B cell (primary cell): ENCODE data around the gene MMS22L. TPM values are rescaled to one million over a fixed set of nuclear protein-coding genes. Genes with fewer than 3 reads are reported as not detected.

ENCODE experiments used
- ATAC-seq: fragments of 200-7000 bp; cut with Tn5 transposase; one replicate; pipeline ENCODE4 v1.10.0; 2021; ENCODE audit warnings: low read depth, mild to moderate bottlenecking, moderate number of reproducible peaks, moderate library complexity
- CTCF ChIA-PET: fragments of 350-600 bp; sonication (Branson Sonifier 250); formaldehyde crosslinking; loops from one replicate; lab custom pipeline; 2021; ENCODE audit warnings: antibody characterized with exemption, inconsistent platforms; lab: Charles Lee
- POLR2A ChIA-PET: fragments of 350-600 bp; sonication (Branson Sonifier 250); formaldehyde crosslinking; loops from one replicate; lab custom pipeline; 2021; ENCODE audit warnings: antibody characterized with exemption; lab: Charles Lee
- DNase-seq: peaks from one replicate; pipeline ENCODE4 v3.0.0; 2013
- H2AFZ ChIP-seq: 2 replicates; pipeline ENCODE4 v1.6.1; 2012; ENCODE audit warnings: mild to moderate bottlenecking, low read depth, low read length; ENCODE audit not compliant: insufficient read depth, poor library complexity, severe bottlenecking
- H3K27ac ChIP-seq, 2 donors: 1 replicate in 1 of 2; 2 replicates in 1 of 2; pipeline ENCODE4 v1.5.1; 2012 to 2013; ENCODE audit warnings: low read length in 2 of 2, mild to moderate bottlenecking in 2 of 2, moderate library complexity in 1 of 2
- H3K27me3 ChIP-seq, 4 experiments: fragments of 200-600 bp in 1 of 4; sonication (generic) in 1 of 4; replicated peaks in 1 of 4; 1 replicate in 2 of 4; 2 replicates in 2 of 4; pipeline versions ENCODE4 v1.6.1 to v1.7.0; 2013 to 2016; ENCODE audit warnings: low read length in 3 of 4, mild to moderate bottlenecking in 2 of 4, mixed read lengths in 1 of 4, moderate library complexity in 1 of 4; ENCODE audit not compliant: insufficient read depth in 4 of 4, control insufficient read depth in 3 of 4; ENCODE audit errors: control extremely low read depth in 1 of 4
- H3K36me3 ChIP-seq, 2 experiments: replicated peaks in 1 of 2; 1 replicate in 1 of 2; 2 replicates in 1 of 2; pipeline versions ENCODE4 v1.6.1 to v1.7.1; 2013; ENCODE audit warnings: low read length in 1 of 2; ENCODE audit not compliant: insufficient read depth in 2 of 2, control insufficient read depth in 1 of 2; ENCODE audit errors: control extremely low read depth in 1 of 2, extremely low read depth in 1 of 2
- H3K4me1 ChIP-seq, 2 donors: fragments of 200-600 bp in 1 of 2; sonication (generic) in 1 of 2; 1 replicate in 1 of 2; 2 replicates in 1 of 2; pipeline versions ENCODE4 v1.5.1 to v1.6.1; 2013 to 2017; ENCODE audit warnings: low read length in 2 of 2; ENCODE audit not compliant: control insufficient read depth in 2 of 2, insufficient read depth in 2 of 2
- H3K4me2 ChIP-seq: replicated peaks from 2 replicates; pipeline ENCODE3; 2012; ENCODE audit warnings: mild to moderate bottlenecking, low read depth, low read length; ENCODE audit not compliant: poor library complexity, severe bottlenecking
- H3K4me3 ChIP-seq, 5 experiments: fragments of 200-600 bp in 1 of 5; sonication (generic) in 1 of 5; 1 replicate in 3 of 5; 2 replicates in 2 of 5; pipeline versions ENCODE4 v1.5.1 to v1.7.0; 2011 to 2016; ENCODE audit warnings: low read length in 4 of 5, mild to moderate bottlenecking in 4 of 5, low read depth in 2 of 5, control low read depth in 1 of 5, moderate library complexity in 1 of 5; ENCODE audit not compliant: insufficient read depth in 1 of 5; ENCODE audit errors: control extremely low read depth in 1 of 5, extremely low read depth in 1 of 5
- H3K79me2 ChIP-seq: fragments of 200-600 bp; sonication (generic); one replicate; pipeline ENCODE4 v1.6.0; 2016; ENCODE audit warnings: low read length; ENCODE audit not compliant: control insufficient read depth, insufficient read depth
- H3K9ac ChIP-seq: fragments of 200-600 bp; sonication (generic); 2 replicates; pipeline ENCODE4 v1.6.1; 2017; ENCODE audit warnings: mild to moderate bottlenecking, low read length, moderate library complexity
- H3K9me3 ChIP-seq, 3 donors: one replicate each; pipeline versions ENCODE4 v1.6.1 to v1.7.1; 2013; ENCODE audit warnings: low read length in 2 of 3; ENCODE audit not compliant: control insufficient read depth in 2 of 3, insufficient read depth in 1 of 3; ENCODE audit errors: control extremely low read depth in 1 of 3
- H4K20me1 ChIP-seq: 2 replicates; pipeline ENCODE4 v1.6.0; 2012; ENCODE audit warnings: mild to moderate bottlenecking, low read length; ENCODE audit not compliant: insufficient read depth, control insufficient read depth, poor library complexity, severe bottlenecking
- H3K27ac Mint-ChIP-seq: one replicate; pipeline ENCODE4 v1.8.0; 2021; ENCODE audit warnings: mixed read lengths
- H3K27me3 Mint-ChIP-seq: one replicate; pipeline ENCODE4 v1.8.0; 2021; ENCODE audit warnings: mixed read lengths
- H3K4me1 Mint-ChIP-seq: one replicate; pipeline ENCODE4 v1.8.0; 2021; ENCODE audit warnings: mixed read lengths
- H3K4me3 Mint-ChIP-seq: one replicate; pipeline ENCODE4 v1.8.0; 2021; ENCODE audit warnings: mixed read lengths
- H3K9me3 Mint-ChIP-seq: one replicate; pipeline ENCODE4 v1.8.0; 2022; ENCODE audit warnings: mixed read lengths; ENCODE audit not compliant: insufficient read depth
- EZH2 ChIP-seq: IDR thresholded peaks from 2 replicates; pipeline ENCODE4 v1.6.1; 2012; ENCODE audit warnings: borderline replicate concordance, low read depth, mild to moderate bottlenecking, moderate library complexity, low read length; ENCODE audit not compliant: insufficient read depth, poor library complexity, severe bottlenecking
- WGBS: methylation state at CpG from one replicate; pipeline ENCODE4 v1.1.5; 2013; ENCODE audit warnings: missing lambda C conversion rate; ENCODE audit not compliant: insufficient coverage; 5-methylcytosine and 5-hydroxymethylcytosine counted together
- intact Hi-C: fragments of 100-400 bp; cut with micrococcal nuclease; formaldehyde crosslinking; loops from one replicate; pipeline ENCODE4 v1.10.0; 2022
- polyA minus RNA-seq: library from RNA; depleted of rRNA, polyadenylated mRNA; stranded (reverse); fragments of >200 nt; gene quantifications from 2 replicates; pipeline ENCODE4 v1.2.3, GENCODE V29; 2012
- polyA plus RNA-seq: library from polyadenylated mRNA; depleted of rRNA; stranded (reverse); fragments of >200 nt; gene quantifications from 2 replicates; pipeline ENCODE4 v1.2.3, GENCODE V29; 2012
- total RNA-seq, 2 donors: library from RNA; stranded (reverse); fragments of 120-200 nt in 1 of 2; gene quantifications; 1 replicate in 1 of 2; 2 replicates in 1 of 2; pipeline versions ENCODE4 v1.2.3 to v1.2.4, GENCODE V29; 2013 to 2022
- TF ChIP-seq, protein P1 (sequence below): fragments of 200-600 bp; IDR thresholded peaks from one replicate; pipeline ENCODE4 v1.8.0; 2022; ENCODE audit warnings: antibody characterized with exemption, mild to moderate bottlenecking

MMS22L gene
- total RNA-seq (20.5 and 23.5 TPM in 2 replicates), polyA plus RNA-seq (3.2 and 6.1 TPM in 2 replicates), polyA minus RNA-seq (4.5 and 5.7 TPM in 2 replicates)
- 12.3 TPM for total RNA-seq (2013)

- DNase-seq (peak; percentile 95), ATAC-seq (peak; percentile 98)
- ChIA-PET POLR2A (no interaction called here), CTCF (no interaction called here)
- Mint-ChIP-seq H3K4me3 (peak within 1 kb of the TSS; percentile 97), H3K27me3 (no peaks in the 10 kb centered on the region), H3K9me3 (no peaks in the 10 kb centered on the region), H3K27ac (peak within 1 kb of the TSS; percentile 91), H3K4me1 (peaks cover 21% of the 10 kb centered on the region)
- Histone ChIP-seq H3K9ac (peak within 1 kb of the TSS; percentile 72), H4K20me1 (no peaks in the 10 kb centered on the region), H3K79me2 (no peaks in the 10 kb centered on the region), H3K4me1 (peaks cover 9 to 10% of the 10 kb centered on the region in 2 donors), H3K36me3 (peaks cover 0 to 2% of the 10 kb centered on the region in 2 experiments), H2AFZ (peak within 1 kb of the TSS; percentile 96), H3K9me3 (no peaks in the 10 kb centered on the region), H3K27ac (peak within 1 kb of the TSS; percentile 40 to 44), H3K27me3 (no peaks in the 10 kb centered on the region), H3K4me2 (peak within 1 kb of the TSS; percentile 72), H3K4me3 (peak within 1 kb of the TSS; percentile 68 to 93 (median 88))
- no peak for TF ChIP-seq EZH2
- TF ChIP-seq, protein P1, sequence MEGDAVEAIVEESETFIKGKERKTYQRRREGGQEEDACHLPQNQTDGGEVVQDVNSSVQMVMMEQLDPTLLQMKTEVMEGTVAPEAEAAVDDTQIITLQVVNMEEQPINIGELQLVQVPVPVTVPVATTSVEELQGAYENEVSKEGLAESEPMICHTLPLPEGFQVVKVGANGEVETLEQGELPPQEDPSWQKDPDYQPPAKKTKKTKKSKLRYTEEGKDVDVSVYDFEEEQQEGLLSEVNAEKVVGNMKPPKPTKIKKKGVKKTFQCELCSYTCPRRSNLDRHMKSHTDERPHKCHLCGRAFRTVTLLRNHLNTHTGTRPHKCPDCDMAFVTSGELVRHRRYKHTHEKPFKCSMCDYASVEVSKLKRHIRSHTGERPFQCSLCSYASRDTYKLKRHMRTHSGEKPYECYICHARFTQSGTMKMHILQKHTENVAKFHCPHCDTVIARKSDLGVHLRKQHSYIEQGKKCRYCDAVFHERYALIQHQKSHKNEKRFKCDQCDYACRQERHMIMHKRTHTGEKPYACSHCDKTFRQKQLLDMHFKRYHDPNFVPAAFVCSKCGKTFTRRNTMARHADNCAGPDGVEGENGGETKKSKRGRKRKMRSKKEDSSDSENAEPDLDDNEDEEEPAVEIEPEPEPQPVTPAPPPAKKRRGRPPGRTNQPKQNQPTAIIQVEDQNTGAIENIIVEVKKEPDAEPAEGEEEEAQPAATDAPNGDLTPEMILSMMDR: no peak
- WGBS: under 1% methylated on average over 60 of the region's 67 CpGs
- intact Hi-C loops: loop anchor here (1.0 to 5.0 kb wide), 4 partner anchors 386 to 1706 kb away; partner anchors contain the start of genes FBXL4, MANEA, NDUFAF4 and UFL1
Measured at GRCh38 chr6:97282726-97283617, at the start of gene MMS22L. MMS22L (minus strand) TSS chr6:97283216; CDS start chr6:97282477, 739 bp downstream.

GRCh38 chr6:97322811-97323210 lies 39.8 kb upstream of the MMS22L start:
- Mint-ChIP-seq H3K4me1 (no peaks in the 10 kb centered on the region), H3K27ac (no peak overlapping the region), H3K27me3 (peaks cover 15% of the 10 kb centered on the region), H3K4me3 (no peak overlapping the region), H3K9me3 (no peaks in the 10 kb centered on the region)
- no CpG with 5 or more reads among the region's 1 CpG for WGBS
- no peak for DNase-seq
- H3K4me3 ChIP-seq: no peak overlapping the region
- H3K9ac ChIP-seq: no peak overlapping the region
- peaks cover 0 to under 1% (median 0%) of the 10 kb centered on the region in 3 donors for H3K9me3 ChIP-seq
- H3K4me2 ChIP-seq: no peak overlapping the region
- no peaks in the 10 kb centered on the region for H3K36me3 ChIP-seq
- no peak overlapping the region for H2AFZ ChIP-seq
- H3K27ac ChIP-seq: no peak overlapping the region
- no peak for ATAC-seq
- no peaks in the 10 kb centered on the region for H3K27me3 ChIP-seq
- no peaks in the 10 kb centered on the region for H3K4me1 ChIP-seq
- H3K79me2 ChIP-seq: no peaks in the 10 kb centered on the region
- intact Hi-C loops: no loop called here
- TF ChIP-seq EZH2: no peak
- TF ChIP-seq, protein P1: no peak
- CTCF ChIA-PET: no interaction called here
- POLR2A ChIA-PET: no interaction called here
- no peaks in the 10 kb centered on the region for H4K20me1 ChIP-seq
